ENCODE data around the gene RASA3. TPM values are rescaled to one million over a fixed set of nuclear protein-coding genes. Genes with fewer than 3 reads are reported as not detected.

RASA3 gene
- total and polyA plus RNA-seq, 2 of the 8 experiments (the other 6 are each of a cell fraction or from before 2014, with no cell fraction given): 7.5 to 21.9 TPM

GRCh38 chr13:114167426-114167825 is 35.0 kb upstream of the RASA3 start (continued):
- no peak for TF ChIP-seq CHD7 (IDR thresholded peaks at IDR 0.05; ENCODE audit: insufficient replicate concordance, low read length)
- no peak for TF ChIP-seq EZH2 (IDR thresholded peaks at IDR 0.05; ENCODE audit: low read depth, low read length, severe bottlenecking)
- TF ChIP-seq TEAD4 (IDR thresholded peaks at IDR 0.05; ENCODE audit: low read depth, low read length): no peak
